Measurements from ENCODE around the gene CLCNKB.

DNA sequence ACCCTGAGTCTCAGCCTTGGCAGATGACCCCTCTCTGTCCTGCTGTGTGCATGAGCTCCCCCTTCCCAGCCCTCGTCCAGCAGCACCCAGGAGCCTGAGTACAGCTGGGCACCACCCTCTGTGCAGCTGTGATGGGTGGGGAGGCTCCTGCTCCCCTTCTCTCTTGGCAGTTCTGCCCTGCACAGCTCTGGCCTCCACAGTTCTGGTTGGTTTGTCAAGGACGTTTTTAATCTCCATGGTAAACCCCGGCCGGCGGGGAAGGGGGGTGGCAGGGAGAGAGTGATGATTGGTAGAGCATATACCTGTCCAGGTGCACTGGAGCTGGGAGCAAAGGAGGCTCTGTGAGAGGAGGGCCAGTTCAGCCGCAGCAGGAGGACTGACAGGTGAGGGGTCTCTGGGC lies 21.9 kb upstream of the CLCNKB start, which contains the start of gene CLCNKA:
- TF ChIP-seq TAF1 (IDR thresholded peaks at IDR 0.05; ENCODE audit: borderline replicate concordance, insufficient read depth, low read length) (no peak), POLR2AphosphoS5 (IDR thresholded peaks at IDR 0.05; ENCODE audit: low read depth, low read length) (no peak), SIN3A (IDR thresholded peaks at IDR 0.05; ENCODE audit: borderline replicate concordance, insufficient read depth, low read length) (no peak), FOXP2 (optimal IDR thresholded peaks at IDR 0.05; ENCODE audit: borderline replicate concordance, extremely low read depth, extremely low read length, insufficient read depth) (no peak)
- TF ChIP-seq, protein P1, sequence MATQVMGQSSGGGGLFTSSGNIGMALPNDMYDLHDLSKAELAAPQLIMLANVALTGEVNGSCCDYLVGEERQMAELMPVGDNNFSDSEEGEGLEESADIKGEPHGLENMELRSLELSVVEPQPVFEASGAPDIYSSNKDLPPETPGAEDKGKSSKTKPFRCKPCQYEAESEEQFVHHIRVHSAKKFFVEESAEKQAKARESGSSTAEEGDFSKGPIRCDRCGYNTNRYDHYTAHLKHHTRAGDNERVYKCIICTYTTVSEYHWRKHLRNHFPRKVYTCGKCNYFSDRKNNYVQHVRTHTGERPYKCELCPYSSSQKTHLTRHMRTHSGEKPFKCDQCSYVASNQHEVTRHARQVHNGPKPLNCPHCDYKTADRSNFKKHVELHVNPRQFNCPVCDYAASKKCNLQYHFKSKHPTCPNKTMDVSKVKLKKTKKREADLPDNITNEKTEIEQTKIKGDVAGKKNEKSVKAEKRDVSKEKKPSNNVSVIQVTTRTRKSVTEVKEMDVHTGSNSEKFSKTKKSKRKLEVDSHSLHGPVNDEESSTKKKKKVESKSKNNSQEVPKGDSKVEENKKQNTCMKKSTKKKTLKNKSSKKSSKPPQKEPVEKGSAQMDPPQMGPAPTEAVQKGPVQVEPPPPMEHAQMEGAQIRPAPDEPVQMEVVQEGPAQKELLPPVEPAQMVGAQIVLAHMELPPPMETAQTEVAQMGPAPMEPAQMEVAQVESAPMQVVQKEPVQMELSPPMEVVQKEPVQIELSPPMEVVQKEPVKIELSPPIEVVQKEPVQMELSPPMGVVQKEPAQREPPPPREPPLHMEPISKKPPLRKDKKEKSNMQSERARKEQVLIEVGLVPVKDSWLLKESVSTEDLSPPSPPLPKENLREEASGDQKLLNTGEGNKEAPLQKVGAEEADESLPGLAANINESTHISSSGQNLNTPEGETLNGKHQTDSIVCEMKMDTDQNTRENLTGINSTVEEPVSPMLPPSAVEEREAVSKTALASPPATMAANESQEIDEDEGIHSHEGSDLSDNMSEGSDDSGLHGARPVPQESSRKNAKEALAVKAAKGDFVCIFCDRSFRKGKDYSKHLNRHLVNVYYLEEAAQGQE (IDR thresholded peaks at IDR 0.05; ENCODE audit: insufficient read depth in 1 of 2, low read depth in 2 of 2, low read length in 2 of 2) = no peak
